HG03064 (cell line): ENCODE data around the gene CTNNA3.
"Not testable (repeated sequence)": the region's sequence is repeated elsewhere in the genome, so short reads cannot be mapped to it uniquely, and the experiment has no call there.

Experiments
- ATAC-seq: cut with Tn5 transposase; IDR thresholded peaks from one replicate; pipeline ENCODE4 v1.9.1; 2021; ENCODE audit warnings: low read depth; ENCODE audit not compliant: unreplicated experiment

The CTNNA3 gene

DNA sequence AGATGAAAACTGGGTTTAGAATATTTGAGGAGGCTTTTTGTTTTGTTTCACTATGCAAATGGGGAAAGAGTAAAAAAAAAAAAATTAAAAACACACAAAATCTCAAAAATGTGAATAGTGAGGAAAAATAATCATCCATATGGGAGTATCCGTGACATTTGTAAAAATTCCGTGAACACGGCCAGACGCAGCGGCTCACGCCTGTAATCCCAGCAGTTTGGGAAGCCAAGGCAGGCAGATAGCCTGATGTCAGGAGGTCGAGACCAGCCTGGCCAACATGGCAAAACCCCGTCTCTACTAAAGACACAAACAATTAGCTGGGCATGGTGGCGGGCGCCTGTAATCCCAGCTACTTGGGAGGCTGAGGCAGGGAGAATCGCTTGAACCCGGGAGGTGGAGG lies 1342.2 kb downstream of the CTNNA3 start:
- not testable (repeated sequence) for ATAC-seq

DNA sequence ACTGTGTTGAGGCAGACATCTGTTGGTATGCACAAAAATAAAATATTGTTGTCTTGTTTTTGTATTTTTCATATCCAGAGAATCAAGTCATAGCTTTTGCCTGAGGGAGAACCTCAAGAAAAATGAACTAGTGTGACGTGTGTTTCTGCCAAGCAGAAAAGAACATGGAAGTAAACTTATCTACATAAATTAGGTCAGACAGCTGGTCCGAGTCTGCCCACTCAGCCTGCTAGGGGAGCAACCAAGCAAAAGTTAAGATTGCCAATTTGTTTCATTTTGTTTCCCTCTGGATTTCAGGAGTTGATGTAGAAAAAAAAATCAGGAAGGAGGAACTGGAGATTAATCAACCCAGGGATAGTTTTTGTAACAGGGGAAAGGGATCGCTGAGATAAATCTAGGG lies 1342.6 kb downstream of the CTNNA3 start:
- no peak for ATAC-seq

DNA sequence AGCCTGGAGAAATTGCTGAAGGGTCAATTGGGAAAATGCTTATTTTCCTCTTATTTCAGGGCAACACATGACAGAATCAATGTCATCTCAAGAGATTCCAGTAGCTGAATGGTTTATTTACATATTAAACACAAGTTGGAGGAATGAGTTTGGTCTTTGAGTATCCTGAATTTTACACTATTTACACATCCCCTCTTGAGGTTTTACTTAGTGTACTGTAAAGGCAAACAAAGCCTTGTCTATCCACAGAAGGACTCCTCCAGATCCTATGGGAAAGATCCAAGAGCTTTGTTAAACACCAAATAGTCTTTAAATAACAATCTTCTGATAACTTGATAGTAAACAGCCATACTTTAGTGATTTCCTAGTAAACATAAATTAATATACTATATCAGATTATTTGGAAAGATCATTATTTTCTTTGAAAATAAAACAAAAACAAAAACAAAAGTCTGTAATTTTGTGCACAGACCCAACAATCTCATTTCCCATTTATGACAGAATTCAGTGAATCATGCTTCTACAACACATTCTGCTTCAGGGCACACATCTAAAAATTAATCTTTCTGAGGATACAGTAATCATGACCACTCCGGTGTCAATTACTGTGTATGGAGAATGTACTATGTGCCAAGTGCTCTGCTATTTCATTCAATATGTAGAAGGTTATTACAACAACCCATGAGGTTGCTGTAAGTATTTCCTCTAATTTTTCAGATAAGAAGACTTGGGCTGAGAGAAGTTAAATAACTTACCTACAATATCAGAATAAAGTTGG lies 1345.2 kb downstream of the CTNNA3 start:
- no peak for ATAC-seq

DNA sequence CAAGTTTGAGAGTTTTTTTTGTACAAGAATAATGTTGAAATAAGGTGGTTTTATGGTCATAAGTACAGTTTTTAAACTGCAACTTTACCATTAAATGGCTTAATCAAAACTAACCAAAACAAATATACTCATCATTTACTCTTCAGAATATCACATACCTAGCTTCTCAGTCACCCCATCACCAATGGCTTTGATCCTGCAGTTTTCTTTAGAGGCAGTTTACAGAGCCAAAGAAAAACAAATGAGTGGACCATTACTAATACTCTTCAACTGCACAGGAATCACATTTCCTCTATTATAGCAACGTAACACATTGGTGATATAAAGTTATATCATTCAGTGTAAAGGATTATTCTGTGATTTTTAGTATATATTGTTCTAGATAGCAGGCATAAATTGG lies 1346.3 kb downstream of the CTNNA3 start:
- ATAC-seq: no peak

DNA sequence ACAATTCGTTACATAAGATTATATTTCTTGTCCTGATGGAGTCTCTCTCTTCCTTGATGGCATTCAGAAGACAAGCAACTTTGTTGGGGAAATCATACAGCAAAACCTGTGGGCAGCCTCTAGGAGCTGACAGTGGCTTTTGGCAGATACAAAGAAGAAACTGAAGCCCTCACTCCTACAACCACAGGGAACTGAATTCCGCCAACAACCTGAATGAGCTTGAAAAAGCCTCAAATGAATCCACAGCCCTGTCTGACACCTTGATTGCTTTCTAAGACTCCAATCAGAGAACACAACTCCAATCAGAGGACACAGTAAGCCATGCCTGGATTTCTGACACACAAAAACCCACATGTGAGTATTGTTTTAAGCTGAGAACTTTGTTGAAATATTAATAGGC lies 1346.9 kb downstream of the CTNNA3 start:
- ATAC-seq: no peak

DNA sequence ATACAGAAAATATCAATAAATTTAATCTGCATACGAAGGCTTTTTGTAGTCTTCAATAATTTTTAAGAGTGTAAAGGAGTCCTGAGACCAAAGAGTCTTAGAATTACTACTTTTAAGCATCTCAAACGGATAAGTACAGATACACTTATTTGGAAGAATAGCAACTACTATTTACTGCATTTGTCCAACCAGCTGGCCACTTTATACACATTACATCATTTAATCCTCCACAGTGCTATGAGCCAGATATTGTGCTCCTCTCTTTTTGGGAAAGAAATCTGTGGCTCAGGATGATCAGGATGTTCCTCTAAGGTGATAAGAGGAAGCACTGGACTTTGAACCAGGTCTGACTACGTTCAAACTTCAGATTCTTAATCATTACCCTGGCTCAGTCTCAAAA lies 1358.8 kb downstream of the CTNNA3 start:
- no peak for ATAC-seq

DNA sequence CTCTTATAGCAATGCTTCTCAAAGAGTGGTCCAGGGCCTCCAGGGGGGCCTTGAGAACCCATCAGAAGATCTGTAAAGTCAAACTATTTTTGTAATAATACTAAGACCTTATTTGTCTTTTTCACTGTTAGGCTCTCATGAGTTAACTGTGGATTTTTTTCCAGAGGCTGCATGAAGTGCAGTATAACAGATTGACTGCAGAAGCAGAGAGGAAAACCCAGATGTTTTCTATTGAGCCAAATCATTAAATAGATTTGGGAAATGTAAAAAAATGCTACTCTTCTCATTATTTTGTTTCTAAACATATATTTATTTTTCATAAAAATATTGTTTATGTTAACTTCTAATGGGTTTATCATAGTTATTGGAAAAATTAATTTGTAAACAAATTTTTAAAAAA lies 1359.2 kb downstream of the CTNNA3 start:
- ATAC-seq: no peak

DNA sequence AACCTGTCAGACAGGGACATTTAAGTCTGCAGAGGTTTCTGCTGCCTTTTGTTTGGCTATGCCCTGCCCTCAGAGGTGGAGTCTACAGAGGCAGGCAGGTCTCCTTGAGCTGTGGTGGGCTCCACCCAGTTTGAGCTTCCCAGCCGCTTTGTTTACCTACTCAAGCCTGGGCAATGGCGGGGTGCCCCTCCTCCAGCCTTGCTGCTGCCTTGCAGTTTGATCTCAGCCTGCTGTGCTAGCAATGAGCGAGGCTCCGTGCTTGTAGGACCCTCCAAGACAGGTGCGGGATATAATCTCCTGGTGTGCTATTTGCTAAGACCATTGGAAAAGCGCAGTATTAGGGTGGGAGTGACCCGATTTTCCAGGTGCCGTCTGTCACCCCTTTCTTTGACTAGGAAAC lies 1360.2 kb downstream of the CTNNA3 start:
- ATAC-seq: not testable (repeated sequence)

DNA sequence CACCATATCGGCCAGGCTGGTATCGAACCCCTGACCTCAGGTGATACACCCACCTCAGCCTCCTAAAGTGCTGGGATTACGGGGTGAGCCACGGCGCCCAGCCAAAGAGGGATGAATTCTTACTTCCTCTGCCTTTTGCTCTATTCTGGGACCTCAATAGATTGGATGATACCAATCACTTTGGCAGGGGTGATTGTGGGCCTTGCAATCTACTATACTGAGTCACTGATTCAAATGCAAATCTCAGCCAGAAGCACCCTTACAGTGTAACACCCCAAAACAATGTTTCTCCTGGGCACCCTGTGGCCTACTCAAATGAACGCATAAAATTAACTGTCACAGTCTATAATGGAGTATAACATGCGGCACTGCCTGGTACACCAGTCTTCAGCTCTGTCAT lies 1366.8 kb downstream of the CTNNA3 start:
- ATAC-seq: no peak

DNA sequence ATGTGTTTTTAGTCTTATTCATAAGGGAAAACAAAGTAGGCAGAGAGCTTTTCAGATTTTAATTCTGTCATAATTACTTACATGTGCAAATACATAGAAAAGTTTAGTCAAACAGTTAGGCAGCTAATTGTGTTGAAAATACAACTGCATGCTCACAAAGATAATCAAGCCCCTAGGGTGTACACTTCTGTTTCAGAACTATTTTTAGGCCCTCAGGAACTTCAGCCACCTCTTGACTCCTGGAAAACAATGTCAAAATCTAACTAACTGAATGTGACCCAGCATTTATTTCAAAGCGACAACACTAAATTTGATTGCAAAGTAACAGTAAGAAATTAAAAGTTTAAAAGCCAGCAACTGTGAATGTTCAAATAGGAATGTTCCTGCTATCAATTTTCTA lies 1369.1 kb downstream of the CTNNA3 start:
- no peak for ATAC-seq

DNA sequence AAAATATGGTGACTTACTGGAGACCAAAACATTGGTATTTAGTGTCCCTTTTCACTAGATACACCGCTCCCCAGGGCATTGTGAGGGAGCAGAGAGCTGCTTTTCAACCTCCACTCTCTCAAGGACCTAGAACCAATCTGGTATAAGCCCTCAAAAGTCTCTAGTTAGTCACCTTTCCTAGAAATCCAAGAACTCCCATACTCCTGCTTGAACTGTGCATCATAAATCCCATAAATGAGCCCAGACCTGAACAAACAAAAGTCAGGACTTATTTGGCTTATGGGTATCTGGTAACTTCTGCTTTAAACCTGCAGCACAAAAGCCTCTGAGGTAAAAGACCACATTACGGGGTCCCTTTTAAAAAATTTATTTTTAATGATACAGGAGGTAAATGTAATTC lies 1373.2 kb downstream of the CTNNA3 start:
- no peak for ATAC-seq

DNA sequence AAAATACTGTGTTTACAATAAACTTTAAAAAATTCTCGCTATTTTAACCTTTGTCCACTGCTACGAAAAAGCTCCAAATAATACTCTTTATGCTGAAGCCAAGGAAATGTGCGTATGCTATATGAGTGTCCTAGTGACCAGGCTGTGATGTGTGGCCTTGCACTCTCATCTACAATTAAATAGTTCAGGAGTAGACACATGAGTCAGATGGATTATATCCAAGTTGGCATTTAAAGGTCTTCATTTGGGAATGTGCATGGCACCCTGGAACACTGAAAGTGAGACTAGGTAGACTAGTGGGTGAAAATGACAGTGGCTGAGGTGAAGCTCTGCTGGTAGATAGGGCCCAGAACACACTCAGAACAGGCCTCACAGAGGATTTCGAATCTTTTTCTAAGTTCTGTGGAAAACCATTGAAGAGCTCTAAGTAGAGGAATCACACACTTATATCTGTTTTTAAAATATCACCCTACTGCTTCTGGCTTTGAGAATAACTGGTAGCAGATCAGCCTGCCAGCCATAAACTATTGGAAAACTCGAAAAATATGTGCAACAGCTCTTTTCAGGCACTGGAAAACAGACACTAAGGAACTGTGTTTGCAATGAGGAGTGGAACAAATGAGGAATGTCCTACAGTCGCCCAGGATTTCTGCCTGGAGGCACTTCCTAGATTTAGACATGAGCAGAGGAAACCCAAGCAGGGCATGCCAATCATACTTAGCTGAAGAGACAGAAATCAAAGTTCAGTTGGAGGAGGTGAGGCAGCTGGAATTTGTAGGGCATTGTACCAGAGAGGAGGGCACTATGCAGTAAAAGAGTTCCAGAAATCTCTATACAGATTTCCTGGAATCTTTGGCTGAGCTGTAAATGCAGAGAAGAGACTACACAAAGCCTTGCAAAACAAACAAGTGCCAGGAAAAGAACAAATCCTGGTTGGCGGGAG lies 1374.0 kb downstream of the CTNNA3 start:
- ATAC-seq: no peak

DNA sequence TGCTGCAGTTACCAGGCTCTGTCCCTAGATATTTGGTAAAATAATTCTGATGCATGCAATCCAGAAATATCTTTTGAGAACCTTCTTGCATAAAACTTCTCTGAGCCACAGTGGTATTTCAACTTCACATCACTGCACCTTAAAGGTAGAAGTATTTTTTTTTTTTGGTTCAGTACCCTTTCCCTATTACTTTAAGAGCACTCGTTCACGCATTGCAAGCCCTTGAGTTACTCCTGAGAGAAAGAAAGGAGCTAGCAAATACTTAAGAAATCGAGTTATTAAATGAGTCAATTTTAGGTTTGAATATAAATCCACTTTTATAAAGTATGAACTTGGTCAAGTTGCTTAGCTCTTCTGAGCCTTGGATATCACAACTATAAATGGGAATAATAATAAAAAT lies 1377.2 kb downstream of the CTNNA3 start:
- ATAC-seq: no peak

DNA sequence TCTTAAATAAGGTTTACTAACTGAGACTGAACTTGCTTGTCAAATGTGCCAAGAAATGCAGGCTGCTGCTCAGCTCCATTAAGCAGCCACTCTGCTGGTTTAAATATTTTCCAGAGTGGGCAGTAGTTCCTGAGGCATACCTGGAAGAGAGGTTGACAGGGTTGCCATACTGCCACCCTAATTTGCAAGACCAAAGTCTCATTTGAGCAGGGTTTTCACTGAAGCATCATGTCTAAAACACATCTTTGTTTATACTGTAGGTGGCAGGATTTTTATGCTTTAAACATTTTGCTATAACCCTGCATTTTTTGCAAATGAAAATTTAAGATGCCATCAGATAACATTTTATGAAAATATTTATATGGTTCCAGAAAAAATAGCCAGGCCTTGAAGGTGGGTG lies 1388.2 kb downstream of the CTNNA3 start:
- ATAC-seq: no peak

DNA sequence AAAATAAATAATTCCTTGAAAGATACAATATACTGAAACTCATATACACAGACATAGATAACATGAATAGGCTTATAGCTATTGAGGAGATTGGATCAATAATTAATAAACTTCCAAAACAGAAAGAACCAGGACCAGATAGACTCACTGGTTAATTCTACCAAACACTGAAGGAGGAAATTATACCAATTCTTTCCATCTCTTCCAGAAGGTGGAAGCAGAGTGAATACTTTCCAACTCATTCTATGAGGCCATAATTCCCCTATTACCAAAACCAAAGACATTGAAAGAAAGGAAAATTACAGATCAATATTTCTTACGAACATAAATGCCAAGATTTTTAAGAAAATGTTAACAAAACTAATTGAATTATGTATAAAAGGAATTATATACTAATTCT lies 1394.9 kb downstream of the CTNNA3 start:
- ATAC-seq: no peak

DNA sequence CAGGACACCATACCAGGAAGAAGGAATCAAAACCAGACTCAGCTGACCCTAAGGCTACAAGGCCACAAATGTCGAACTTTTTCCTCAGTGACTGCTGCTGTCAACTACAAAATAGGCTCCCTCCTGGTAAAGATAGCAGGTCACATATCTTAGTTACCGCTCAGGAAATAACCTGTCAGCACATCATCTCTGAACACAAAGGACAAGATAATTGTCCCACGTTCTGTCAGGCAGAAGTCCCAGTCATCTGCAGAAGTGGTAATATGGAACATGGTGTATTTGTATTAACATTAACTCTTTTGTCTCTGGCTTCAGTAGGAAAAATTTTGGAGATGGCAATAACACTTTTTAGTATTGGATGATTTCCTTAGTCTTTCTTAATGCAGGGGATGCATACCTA lies 1400.4 kb downstream of the CTNNA3 start:
- no peak for ATAC-seq

DNA sequence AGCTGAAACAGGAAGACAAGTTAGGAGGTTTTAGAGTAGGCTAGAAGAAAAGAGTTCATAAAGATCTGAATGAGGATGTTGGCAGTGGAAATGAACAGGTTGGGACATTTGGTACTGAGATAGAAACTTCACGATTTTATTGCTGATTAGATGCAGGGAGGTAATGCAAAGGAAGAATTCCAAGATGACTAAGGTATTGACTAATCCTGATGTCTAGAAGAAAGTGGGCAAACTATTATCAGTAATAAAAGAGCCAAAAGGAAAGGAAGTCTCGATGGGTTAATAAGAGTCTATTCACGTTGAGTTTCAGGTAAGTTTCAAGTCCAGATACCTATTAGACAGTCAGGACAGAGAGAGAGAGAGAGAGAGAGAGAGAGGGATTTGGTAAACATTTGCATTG lies 1401.5 kb downstream of the CTNNA3 start:
- ATAC-seq: no peak

DNA sequence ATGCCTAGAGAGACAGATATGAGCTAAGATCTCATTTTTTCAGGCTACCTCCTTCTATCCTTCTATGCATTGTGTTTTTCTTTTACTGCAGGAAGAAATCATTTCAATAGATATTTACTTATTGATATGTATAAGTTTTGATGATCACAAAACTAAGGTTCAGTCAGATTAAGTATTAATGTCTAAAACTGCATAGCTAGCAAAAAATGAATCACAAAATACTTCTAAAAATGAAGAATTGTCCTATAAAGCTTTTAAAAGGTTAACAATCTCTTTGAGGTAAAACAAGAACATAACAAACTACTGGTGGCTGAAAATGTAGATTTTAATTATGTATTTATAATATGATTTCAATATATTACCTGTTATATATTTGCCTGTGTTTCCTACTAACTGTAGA lies 1403.1 kb downstream of the CTNNA3 start:
- ATAC-seq: no peak

DNA sequence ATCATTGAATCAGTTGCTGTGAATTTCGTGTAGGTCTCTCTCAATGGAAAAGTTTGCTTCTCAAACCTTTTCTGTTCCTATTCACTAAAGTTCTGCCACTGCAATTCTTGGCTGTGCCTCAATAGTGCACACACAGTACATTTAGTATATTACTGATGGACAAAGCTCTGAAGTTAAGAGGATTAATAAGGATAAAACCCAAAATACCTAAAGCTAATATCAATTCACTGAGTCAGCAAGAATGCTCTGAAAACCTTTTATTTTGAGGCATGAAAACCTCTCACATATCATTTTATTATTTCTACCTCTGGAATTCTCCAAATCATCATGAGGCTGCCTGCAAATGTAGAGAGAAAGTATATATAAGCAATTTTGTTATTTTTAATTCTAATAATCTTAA lies 1403.5 kb downstream of the CTNNA3 start:
- no peak for ATAC-seq

DNA sequence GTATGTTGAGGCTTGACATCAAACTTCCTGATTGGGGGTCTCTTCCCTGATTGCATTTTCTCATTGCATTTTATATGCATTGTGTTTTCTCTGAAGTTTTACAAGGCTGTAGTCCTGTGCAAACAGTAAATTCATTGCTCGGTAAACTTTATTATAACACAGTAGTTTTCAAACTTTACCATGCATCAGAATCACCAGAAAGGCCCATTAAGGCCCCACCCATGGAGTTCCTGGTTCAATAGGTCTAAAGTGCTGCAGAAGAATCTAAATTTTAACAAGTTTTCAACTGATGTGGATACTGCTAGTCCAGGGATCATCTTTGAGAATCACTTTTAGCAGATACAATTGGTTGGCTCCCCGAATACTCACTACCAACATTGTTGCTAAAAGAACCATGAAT lies 1404.9 kb downstream of the CTNNA3 start:
- no peak for ATAC-seq

DNA sequence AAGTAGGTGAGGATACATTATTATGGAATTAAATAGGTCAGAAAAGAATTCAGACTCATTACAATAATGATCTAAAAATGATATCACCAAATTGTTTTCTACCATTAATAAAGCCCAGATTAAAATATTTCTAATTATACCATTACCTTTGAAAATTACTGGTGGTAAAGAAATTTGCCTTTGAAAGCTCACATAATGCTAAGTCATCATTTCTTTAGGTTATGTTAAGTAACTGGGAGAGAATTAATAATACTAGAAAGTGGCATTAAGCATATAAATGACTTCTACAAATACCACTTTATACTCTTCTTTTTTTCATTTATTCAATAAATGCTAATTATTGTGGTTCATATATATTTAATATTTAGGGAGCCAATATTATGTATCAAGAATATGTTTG lies 1411.4 kb downstream of the CTNNA3 start:
- ATAC-seq: no peak
